AG09309 (cell line): ENCODE measurements around the gene CYTH4.

Experiments used
- DNase-seq: peaks from one replicate; pipeline ENCODE4 v3.0.0-alpha.2; 2010; ENCODE audit warnings: low read depth
- H3K4me3 ChIP-seq: 2 replicates; pipeline ENCODE4 v1.5.1; 2011; ENCODE audit warnings: mild to moderate bottlenecking, low read depth, low read length, moderate library complexity; ENCODE audit not compliant: control insufficient read depth
- TF ChIP-seq, protein P1 (sequence below): IDR thresholded peaks from 2 replicates; pipeline ENCODE4 v1.5.1; 2011; ENCODE audit warnings: mild to moderate bottlenecking, low read depth, low read length, inconsistent platforms; ENCODE audit not compliant: insufficient read depth, control insufficient read depth; ENCODE audit errors: missing control alignments

The CYTH4 gene

DNA sequence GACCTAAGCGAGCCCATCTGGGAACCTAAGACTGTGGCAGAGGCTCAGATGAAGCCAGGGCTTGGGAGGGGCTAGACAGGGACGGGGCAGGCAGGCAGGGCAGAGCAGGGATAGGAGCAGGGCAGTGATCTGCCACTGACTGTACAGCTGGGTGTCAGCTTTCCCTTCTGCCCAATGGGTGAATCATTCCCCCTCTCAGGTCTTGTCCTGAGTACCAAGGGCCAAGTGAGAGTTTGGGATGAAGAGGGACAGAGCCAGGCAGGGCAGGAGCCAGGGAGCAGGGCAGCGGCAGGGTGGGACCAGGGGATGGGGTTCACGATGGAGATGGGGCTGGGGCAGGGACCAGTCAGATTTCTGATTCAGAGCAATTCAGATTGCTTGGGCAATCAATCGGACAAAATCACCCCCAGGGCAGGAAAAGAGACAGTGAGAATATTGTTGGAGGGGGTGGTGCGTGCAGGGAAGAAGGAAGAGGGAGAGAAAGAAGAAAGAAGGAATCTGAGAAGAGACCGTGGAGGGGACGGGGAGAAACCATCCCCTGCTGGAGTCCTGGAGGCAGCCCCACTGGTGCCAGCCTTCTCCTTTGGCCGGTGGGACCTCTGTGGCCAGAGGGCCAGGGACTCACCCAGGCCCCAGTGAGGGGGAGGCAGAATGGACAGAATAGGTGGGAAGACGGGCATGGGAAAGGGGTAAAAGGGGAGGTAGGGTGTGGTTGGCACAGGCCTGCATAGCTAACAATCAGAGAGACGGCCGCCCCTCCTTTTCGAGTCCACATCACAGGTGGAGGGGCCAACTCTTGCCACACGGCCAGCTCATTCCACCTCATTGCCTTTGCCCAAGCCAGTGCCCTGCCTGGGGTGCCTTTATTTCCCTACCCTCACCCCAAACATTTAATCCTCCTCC is 47.2 kb downstream of the CYTH4 start:
- TF ChIP-seq, protein P1, sequence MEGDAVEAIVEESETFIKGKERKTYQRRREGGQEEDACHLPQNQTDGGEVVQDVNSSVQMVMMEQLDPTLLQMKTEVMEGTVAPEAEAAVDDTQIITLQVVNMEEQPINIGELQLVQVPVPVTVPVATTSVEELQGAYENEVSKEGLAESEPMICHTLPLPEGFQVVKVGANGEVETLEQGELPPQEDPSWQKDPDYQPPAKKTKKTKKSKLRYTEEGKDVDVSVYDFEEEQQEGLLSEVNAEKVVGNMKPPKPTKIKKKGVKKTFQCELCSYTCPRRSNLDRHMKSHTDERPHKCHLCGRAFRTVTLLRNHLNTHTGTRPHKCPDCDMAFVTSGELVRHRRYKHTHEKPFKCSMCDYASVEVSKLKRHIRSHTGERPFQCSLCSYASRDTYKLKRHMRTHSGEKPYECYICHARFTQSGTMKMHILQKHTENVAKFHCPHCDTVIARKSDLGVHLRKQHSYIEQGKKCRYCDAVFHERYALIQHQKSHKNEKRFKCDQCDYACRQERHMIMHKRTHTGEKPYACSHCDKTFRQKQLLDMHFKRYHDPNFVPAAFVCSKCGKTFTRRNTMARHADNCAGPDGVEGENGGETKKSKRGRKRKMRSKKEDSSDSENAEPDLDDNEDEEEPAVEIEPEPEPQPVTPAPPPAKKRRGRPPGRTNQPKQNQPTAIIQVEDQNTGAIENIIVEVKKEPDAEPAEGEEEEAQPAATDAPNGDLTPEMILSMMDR, result no peak
- no peak for DNase-seq
- H3K4me3 ChIP-seq, result no peak overlapping the region

DNA sequence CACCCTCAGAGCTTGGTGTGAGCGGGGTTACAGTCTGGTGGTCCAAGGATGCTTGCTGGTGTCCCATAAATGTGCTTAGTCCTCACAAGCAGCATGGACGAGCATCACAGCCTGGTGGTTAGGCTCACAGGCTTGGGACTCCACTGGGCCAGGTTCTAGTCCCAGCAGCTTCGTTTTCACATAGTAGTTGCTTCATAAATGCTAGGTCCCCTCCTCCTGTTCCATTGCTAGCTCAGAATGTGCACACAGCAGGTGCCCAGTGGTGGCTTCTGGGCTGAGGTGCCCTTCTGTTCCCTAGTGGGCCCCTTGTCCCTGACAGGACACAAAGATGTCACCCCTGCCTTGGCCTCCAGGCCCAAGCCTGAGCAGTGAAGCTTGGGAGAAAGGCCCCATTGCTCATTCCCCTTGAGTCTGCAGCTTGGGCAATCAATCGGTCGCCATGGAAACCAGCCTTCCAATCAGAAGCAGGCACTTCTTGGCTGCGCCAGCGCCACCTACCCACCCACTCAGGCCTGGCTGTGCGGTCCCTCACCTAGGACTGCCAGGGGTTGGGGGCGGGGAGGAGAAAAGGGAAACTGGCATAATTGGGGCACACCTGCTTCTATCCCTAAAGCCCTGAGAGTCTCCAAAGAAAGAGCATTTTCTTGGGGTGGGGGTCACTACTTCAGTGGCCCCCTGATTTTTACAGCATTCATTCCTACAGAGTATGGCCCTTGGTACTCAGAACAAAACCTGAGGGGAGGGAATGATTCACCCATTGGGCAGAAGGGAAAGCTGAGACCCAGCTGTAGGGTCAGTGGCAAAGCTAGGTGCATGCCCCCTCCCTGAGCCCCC is 48.1 kb downstream of the CYTH4 start:
- TF ChIP-seq, protein P1, result peak; percentile 13
- H3K4me3 ChIP-seq, result no peak overlapping the region
- peak; percentile 72 for DNase-seq

DNA sequence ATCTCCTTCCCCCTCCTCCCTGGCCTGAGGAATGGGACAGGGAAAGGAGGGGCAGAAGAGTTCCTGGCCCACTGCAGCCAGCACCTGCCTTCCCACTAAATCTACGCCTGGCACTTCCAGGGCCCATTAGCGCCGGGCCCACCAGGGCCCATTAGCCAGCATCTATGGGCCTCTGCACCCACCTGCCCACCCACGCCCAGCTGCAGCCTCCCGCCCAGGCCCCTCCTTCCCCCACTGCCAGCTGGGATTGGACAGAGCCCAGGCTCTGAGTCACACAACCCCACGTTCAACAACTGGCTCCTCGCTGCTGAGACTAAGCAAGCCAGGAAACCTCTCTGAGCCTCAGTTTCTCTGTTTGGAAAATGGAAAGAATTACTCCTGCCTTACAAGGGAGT is 48.7 kb downstream of the CYTH4 start:
- no peak overlapping the region for H3K4me3 ChIP-seq
- TF ChIP-seq, protein P1, result no peak
- no peak for DNase-seq

DNA sequence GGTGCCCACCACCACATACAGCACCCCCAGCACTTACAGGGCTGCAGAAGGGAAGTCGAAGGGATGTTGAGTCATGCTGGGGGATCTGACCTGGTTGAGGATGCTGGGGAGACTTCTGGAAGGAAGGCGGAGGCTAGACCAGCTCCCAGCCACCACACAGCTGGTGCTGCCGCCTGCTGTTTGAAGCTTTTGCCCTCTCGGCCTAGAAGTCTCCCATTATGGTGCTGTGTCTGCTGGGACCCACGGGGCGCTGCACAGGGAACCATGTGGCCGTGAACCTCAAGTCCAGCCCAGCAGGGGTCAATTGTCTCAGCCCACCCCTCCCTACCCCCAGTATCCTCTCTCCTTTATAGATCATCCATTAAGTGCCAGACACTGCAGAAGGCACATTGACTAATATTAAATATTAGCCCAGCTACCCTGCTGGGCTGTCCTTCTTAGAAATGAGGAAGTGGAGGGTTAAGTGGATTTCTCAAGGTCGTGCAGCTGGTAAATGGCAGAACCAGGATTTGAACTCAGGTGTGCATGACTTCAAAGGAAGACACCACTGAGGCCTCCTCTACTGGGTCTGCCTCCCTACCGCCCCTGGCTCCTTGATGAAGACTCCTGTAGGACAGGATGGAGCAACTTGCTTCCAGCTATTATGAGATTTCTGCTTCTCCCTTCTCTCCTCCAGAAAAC is 49.7 kb downstream of the CYTH4 start:
- H3K4me3 ChIP-seq, result no peak overlapping the region
- TF ChIP-seq, protein P1, result no peak

DNA sequence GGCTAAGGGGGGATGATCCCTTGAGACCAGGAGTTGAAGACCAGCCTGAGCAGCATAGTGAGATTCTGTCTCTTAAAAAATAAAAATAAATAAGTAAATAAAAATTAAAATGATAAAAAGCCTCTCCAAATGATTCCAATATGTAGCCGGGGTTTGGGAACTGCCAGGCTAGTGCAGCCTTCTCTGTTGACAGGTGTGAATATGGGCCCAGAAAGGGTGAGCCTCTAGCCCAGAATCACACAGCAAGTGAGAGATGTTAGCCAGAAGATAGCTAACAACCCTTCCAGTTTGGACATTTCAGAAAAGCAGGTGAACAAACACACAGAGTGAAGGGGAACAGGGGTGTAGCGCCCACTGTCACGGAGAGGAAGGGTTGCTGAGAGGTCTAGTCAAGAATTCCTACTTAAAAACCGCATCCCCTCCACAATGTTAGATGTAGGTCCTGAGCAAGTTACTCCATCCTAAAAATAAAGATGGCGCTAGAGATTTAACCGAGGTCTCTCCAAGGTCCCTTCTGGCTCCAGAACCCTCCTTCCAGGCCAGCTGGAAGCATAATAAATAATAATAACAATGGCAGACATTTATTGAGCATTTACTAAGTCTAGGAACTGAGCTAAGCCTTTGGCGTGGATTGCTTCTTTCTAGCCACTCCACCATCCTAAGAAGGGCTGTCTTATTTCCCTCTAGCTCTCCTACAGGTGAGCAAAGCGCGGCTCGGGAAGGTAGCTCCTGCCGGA is 51.6 kb downstream of the CYTH4 start:
- TF ChIP-seq, protein P1, result no peak
- H3K4me3 ChIP-seq, result no peak overlapping the region
- no peak for DNase-seq

More for the DNA sequence above, 49.7 kb downstream of the CYTH4 start:
- DNase-seq, result no peak

DNA sequence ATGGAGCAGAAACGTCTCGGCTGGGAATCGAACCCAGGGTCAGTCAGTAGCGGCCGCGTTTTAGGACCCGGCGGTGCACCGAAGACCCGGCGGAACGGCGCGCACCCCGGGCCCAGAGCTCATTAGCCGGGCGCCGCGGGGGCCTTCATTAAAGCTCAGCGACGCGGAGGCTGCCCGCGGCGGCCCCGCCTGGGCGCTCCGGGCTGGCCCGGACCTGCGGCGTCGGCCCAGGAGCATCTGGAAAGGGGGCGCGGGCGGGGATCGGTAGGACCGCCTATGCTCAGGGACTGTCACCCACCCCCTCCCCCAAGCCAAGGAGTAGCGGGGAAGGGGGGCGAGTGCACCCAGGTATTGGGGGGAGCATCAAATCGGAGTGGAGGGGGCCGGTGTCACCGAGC is 52.2 kb downstream of the CYTH4 start:
- DNase-seq, result no peak
- no peak overlapping the region for H3K4me3 ChIP-seq
- TF ChIP-seq, protein P1, result no peak
